HepG2 (cell line): Measurements from ENCODE around the gene CEP162. TPM values are rescaled to one million over a fixed set of nuclear protein-coding genes. Genes with fewer than 3 reads are reported as not detected.
"Not testable (repeated sequence)": the region's sequence is repeated elsewhere in the genome, so short reads cannot be mapped to it uniquely, and the experiment has no call there.

Experiments
- ATAC-seq: fragments of 200-7000 bp; cut with Tn5 transposase; 3 replicates; pipeline ENCODE4 v1.9.1; 2020; ENCODE audit warnings: mild to moderate bottlenecking, moderate library complexity
- BruUV-seq: library from RNA; stranded (reverse); fragments of 400-500 nt; replicated peaks from 2 replicates; lab custom pipeline; 2021; lab: Mats Ljungman, UMichigan
- CTCF ChIA-PET: fragments of 300-600 bp; formaldehyde crosslinking; extraction: SDS; loops from one replicate; lab custom pipeline; 2021; ENCODE audit warnings: low total read pairs, inconsistent platforms, low intra/inter-chr PET ratio; lab: Yijun Ruan, JAX
- POLR2A ChIA-PET: fragments of 350-600 bp; sonication (Branson Sonifier 250); formaldehyde crosslinking; loops from one replicate; lab custom pipeline; 2020; ENCODE audit warnings: antibody characterized with exemption, inconsistent platforms; lab: Yijun Ruan, JAX
- DNase-seq: peaks from one replicate; pipeline ENCODE4 v3.0.0-alpha.2; 2015; ENCODE audit warnings: low spot score
- FAIRE-seq: peaks from 3 replicates; lab custom pipeline; 2011; peaks lifted over from hg19 to GRCh38; lab: Jason Lieb, UNC
- H2AFZ ChIP-seq: one replicate; pipeline ENCODE4 v1.6.1; 2011; ENCODE audit warnings: low read length, inconsistent platforms
- H3K27ac ChIP-seq: fragments of 300-600 bp; 3 replicates; pipeline ENCODE4 v1.8.0; 2011; ENCODE audit warnings: mixed run types, mild to moderate bottlenecking, mixed read lengths, low read length, inconsistent platforms; ENCODE audit not compliant: insufficient read depth; ENCODE audit errors: extremely low read length
- H3K27me3 ChIP-seq, 2 experiments: fragments of 200-600 bp in 1 of 2; 2 replicates in 1 of 2; 3 replicates in 1 of 2; pipeline versions ENCODE4 v1.6.0 to v1.8.0; 2011; ENCODE audit warnings: low read length in 2 of 2, mild to moderate bottlenecking in 2 of 2, moderate library complexity in 2 of 2, inconsistent platforms in 1 of 2; ENCODE audit not compliant: insufficient read depth in 2 of 2, control insufficient read depth in 1 of 2
- H3K36me3 ChIP-seq, 2 experiments: fragments of 200-600 bp in 1 of 2; replicated peaks in 1 of 2; 2 replicates in 1 of 2; 3 replicates in 1 of 2; pipeline versions ENCODE4 v1.5.1 to v1.8.0; 2011; ENCODE audit warnings: low read length in 2 of 2, inconsistent platforms in 1 of 2; ENCODE audit not compliant: insufficient read depth in 2 of 2, control insufficient read depth in 1 of 2
- H3K4me1 ChIP-seq: 2 replicates; pipeline ENCODE4 v1.5.1; 2012; ENCODE audit warnings: low read length, inconsistent platforms; ENCODE audit not compliant: insufficient read depth
- H3K4me2 ChIP-seq: 2 replicates; pipeline ENCODE4 v1.6.0; 2011; ENCODE audit warnings: low read depth, low read length, inconsistent platforms
- H3K4me3 ChIP-seq, 3 experiments: fragments of 200-600 bp in 1 of 3; sonication (generic), shearing (Covaris generic) in 1 of 3; replicated peaks in 1 of 3; 2 replicates each; pipeline ENCODE4 v1.5.1; 2011 to 2016; ENCODE audit warnings: low read length in 3 of 3, inconsistent platforms in 2 of 3, low read depth in 2 of 3, mild to moderate bottlenecking in 2 of 3, control low read depth in 1 of 3, mixed read lengths in 1 of 3; ENCODE audit not compliant: insufficient read depth in 1 of 3
- H3K79me2 ChIP-seq: one replicate; pipeline ENCODE4 v1.6.1; 2011; ENCODE audit warnings: low read length, inconsistent platforms; ENCODE audit not compliant: insufficient read depth
- H3K9ac ChIP-seq: 2 replicates; pipeline ENCODE4 v1.6.0; 2011; ENCODE audit warnings: mild to moderate bottlenecking, low read depth, low read length, inconsistent platforms; ENCODE audit not compliant: insufficient read depth
- H3K9me3 ChIP-seq: 2 replicates; pipeline ENCODE4 v1.5.1; 2012; ENCODE audit warnings: mild to moderate bottlenecking, low read length
- H4K20me1 ChIP-seq: 2 replicates; pipeline ENCODE4 v1.6.0; 2011; ENCODE audit warnings: inconsistent platforms, mild to moderate bottlenecking, low read length, moderate library complexity; ENCODE audit not compliant: insufficient read depth
- KAT7 ChIP-seq: IDR thresholded peaks from 2 replicates; pipeline ENCODE4 v1.6.1; 2018; ENCODE audit warnings: borderline replicate concordance, missing compliant biosample characterization
- KLF11 ChIP-seq: IDR thresholded peaks from 2 replicates; pipeline ENCODE4 v1.6.1; 2016; ENCODE audit warnings: missing compliant biosample characterization
- MATR3 ChIP-seq: sonication (generic); formaldehyde crosslinking; IDR thresholded peaks from 2 replicates; pipeline ENCODE4 v1.4.0; 2020; ENCODE audit warnings: missing genetic modification reagents
- MED13 ChIP-seq: sonication (generic); formaldehyde crosslinking; IDR thresholded peaks from 2 replicates; pipeline ENCODE4 v1.5.0; 2020; ENCODE audit warnings: missing genetic modification reagents
- PPARG ChIP-seq: conservative IDR thresholded peaks from 2 replicates; pipeline ENCODE4 v1.6.1; 2016; ENCODE audit warnings: missing biosample characterization, missing genetic modification reagents
- SRSF4 ChIP-seq: fragments of 200-400 bp; formaldehyde crosslinking; IDR thresholded peaks from one replicate; pipeline ENCODE4 v1.6.1; 2018; ENCODE audit warnings: mild to moderate bottlenecking, low read depth, low read length, moderate library complexity; ENCODE audit not compliant: poor library complexity, severe bottlenecking
- ZFP37 ChIP-seq: sonication (generic); formaldehyde crosslinking; IDR thresholded peaks from 2 replicates; pipeline ENCODE4 v1.4.0; 2020; ENCODE audit warnings: missing genetic modification reagents, borderline replicate concordance
- ZNF567 ChIP-seq: sonication (generic); formaldehyde crosslinking; IDR thresholded peaks from 2 replicates; pipeline ENCODE4 v1.8.1; 2023; ENCODE audit warnings: mild to moderate bottlenecking, missing genetic modification reagents, borderline replicate concordance
- WGBS: methylation state at CpG from one replicate; pipeline ENCODE4 v1.1.6; 2017; ENCODE audit warnings: low lambda C conversion rate; 5-methylcytosine and 5-hydroxymethylcytosine counted together
- in situ Hi-C: cut with HindIII; loops from 2 replicates; pipeline ENCODE4 v1.10.0; 2017; ENCODE audit warnings: low pct_unique_long_range_greater_than_20kb; ENCODE audit not compliant: extremely low pct_ligation_motif_present
- intact Hi-C: fragments of 100-400 bp; cut with micrococcal nuclease; formaldehyde crosslinking; loops from one replicate; pipeline ENCODE4 v1.10.0; 2022; ENCODE audit not compliant: unreplicated experiment
- polyA plus RNA-seq, 8 experiments: library from polyadenylated mRNA; depleted of rRNA in 3 of 8; stranded (reverse) in 7 of 8; unstranded in 1 of 8; fragments of >200 nt; fragmentation: Illumina TruSeq in 4 of 8; extraction: Trizol in 4 of 8; gene quantifications; 2 replicates each; pipeline versions ENCODE4 v1.2.1 to v1.2.3, GENCODE V29; 2011 to 2016; ENCODE audit warnings: low read depth in 4 of 8, missing spikeins in 1 of 8, mixed read lengths in 1 of 8; ENCODE audit not compliant: insufficient read depth in 1 of 8
- total RNA-seq, 5 experiments: library from RNA; depleted of rRNA; stranded (reverse); fragments of >200 nt; fragmentation: Illumina TruSeq; extraction: Trizol; gene quantifications; 2 replicates each; pipeline ENCODE4 v1.2.3, GENCODE V29; 2016; ENCODE audit warnings: low read depth in 1 of 5
- TF ChIP-seq, protein P1 (sequence below): sonication (generic); formaldehyde crosslinking; IDR thresholded peaks from 2 replicates; pipeline ENCODE4 v1.5.0; 2020; ENCODE audit warnings: missing genetic modification reagents
- TF ChIP-seq, protein P2 (sequence below): sonication (generic); formaldehyde crosslinking; IDR thresholded peaks from 2 replicates; pipeline ENCODE4 v1.5.0; 2020; ENCODE audit warnings: mild to moderate bottlenecking, missing genetic modification reagents

CEP162 gene
- total and polyA plus RNA-seq, 2 of the 13 experiments (the other 11 are each of a cell fraction or from before 2014, with no cell fraction given) = 0.50 to 7.9 TPM

DNA sequence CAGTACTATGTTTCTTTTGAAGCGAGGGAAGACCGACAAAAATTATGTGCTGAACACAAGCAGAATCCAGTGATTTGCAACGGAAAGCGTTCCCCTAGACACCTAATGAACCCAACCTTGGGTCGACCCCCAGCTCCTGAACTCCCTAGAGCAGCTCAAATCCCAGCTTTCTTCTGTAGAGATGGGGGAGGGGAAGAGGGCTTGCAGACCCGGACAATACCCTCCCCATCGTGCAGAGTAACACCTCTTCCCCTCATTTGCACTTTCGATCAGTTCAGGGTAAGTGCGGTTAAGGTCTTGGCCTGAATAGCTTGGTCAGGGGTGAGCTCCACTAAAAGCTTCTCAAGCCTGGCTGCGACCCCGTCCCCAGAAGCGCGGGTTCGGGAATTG, 404 bp downstream of the CEP162 start:
- FAIRE-seq (no peak), DNase-seq (no peak), ATAC-seq (no peak; the same call in 2 of the 3 replicates)
- WGBS = 6% methylated on average over 13 of the region's 14 CpGs
- in situ Hi-C loops (loop anchor here (10.0 kb wide), 1 partner anchor 612 kb away; no protein-coding TSS in a partner anchor), intact Hi-C loops (loop anchor here (1.0 kb wide), 1 partner anchor 36 kb away; no protein-coding TSS in a partner anchor)
- peaks cover 17% of the 10 kb centered on the region for H3K4me1 ChIP-seq
- H2AFZ ChIP-seq = peak overlapping the region; percentile 100
- CTCF ChIA-PET = no interaction called here
- no peaks in the 10 kb centered on the region; a peak in 1 of 5 replicates for H3K27me3 ChIP-seq
- no peaks in the 10 kb centered on the region for H3K79me2 ChIP-seq
- H3K9ac ChIP-seq = peak overlapping the region; percentile 82
- no peaks in the 10 kb centered on the region for H3K36me3 ChIP-seq
- no peaks in the 10 kb centered on the region for H4K20me1 ChIP-seq
- TSS peak; percentile 67 for BruUV-seq
- H3K27ac ChIP-seq = peak overlapping the region; percentile 79
- POLR2A ChIA-PET = no interaction called here
- no peaks in the 10 kb centered on the region for H3K9me3 ChIP-seq
- peak overlapping the region; percentile 90 for H3K4me2 ChIP-seq
- H3K4me3 ChIP-seq = peak overlapping the region; percentile 86 to 95 (median 88)
- TF ChIP-seq KAT7 = 0 out of 2 replicates have a peak, but pooled peaks have one; percentile 6
- TF ChIP-seq MATR3 (CRISPR knock-in tag) = no peak

DNA sequence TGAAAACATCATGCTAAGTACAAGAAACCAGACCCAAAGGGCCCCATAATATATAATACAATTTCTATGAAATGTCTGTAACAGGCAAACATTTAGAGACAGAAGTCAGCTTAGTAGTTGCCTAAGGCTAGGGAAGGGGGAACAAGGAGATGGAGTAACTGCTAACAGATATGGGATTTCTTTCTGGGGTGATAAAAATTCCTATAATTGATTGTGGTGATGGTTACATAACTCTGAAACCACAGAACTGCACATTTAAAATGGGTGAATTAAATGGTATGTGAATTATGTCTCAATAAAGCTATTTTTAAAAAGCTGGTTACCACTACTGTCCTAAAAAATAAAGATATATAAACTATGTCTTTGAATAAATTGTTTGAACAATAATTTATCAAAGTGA, 3.2 kb downstream of the CEP162 start:
- DNase-seq (no peak), ATAC-seq (no peak), FAIRE-seq (no peak)
- H3K9ac ChIP-seq = no peak overlapping the region
- no peak for TF ChIP-seq MED13
- no peak for TF ChIP-seq PPARG (CRISPR knock-in tag)
- no peak for TF ChIP-seq KLF11
- TF ChIP-seq, protein P1, sequence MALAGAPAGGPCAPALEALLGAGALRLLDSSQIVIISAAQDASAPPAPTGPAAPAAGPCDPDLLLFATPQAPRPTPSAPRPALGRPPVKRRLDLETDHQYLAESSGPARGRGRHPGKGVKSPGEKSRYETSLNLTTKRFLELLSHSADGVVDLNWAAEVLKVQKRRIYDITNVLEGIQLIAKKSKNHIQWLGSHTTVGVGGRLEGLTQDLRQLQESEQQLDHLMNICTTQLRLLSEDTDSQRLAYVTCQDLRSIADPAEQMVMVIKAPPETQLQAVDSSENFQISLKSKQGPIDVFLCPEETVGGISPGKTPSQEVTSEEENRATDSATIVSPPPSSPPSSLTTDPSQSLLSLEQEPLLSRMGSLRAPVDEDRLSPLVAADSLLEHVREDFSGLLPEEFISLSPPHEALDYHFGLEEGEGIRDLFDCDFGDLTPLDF = no peak
- TF ChIP-seq, protein P2, sequence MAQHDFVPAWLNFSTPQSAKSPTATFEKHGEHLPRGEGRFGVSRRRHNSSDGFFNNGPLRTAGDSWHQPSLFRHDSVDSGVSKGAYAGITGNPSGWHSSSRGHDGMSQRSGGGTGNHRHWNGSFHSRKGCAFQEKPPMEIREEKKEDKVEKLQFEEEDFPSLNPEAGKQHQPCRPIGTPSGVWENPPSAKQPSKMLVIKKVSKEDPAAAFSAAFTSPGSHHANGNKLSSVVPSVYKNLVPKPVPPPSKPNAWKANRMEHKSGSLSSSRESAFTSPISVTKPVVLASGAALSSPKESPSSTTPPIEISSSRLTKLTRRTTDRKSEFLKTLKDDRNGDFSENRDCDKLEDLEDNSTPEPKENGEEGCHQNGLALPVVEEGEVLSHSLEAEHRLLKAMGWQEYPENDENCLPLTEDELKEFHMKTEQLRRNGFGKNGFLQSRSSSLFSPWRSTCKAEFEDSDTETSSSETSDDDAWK (CRISPR knock-in tag) = no peak
- TF ChIP-seq SRSF4 = no peak
- TF ChIP-seq ZFP37 = no peak
- TF ChIP-seq ZNF567 (CRISPR knock-in tag) = no peak
- H3K4me3 ChIP-seq = no peak overlapping the region
- H3K27me3 ChIP-seq = no peaks in the 10 kb centered on the region; a peak in 1 of 5 replicates
- ChIA-PET POLR2A (no interaction called here), CTCF (no interaction called here)
- in situ Hi-C loops = loop anchor here (5.0 to 10.0 kb wide), 2 partner anchors 337 to 609 kb away; no protein-coding TSS in a partner anchor
- H3K27ac ChIP-seq = no peak overlapping the region
- peaks cover 17% of the 10 kb centered on the region for H3K4me1 ChIP-seq
- BruUV-seq = no TSS peak
- no peaks in the 10 kb centered on the region for H4K20me1 ChIP-seq
- no peak overlapping the region for H2AFZ ChIP-seq
- H3K36me3 ChIP-seq = no peaks in the 10 kb centered on the region
- intact Hi-C loops = no loop called here
- H3K79me2 ChIP-seq = no peaks in the 10 kb centered on the region
- H3K4me2 ChIP-seq = no peak overlapping the region
- H3K9me3 ChIP-seq = no peaks in the 10 kb centered on the region

DNA sequence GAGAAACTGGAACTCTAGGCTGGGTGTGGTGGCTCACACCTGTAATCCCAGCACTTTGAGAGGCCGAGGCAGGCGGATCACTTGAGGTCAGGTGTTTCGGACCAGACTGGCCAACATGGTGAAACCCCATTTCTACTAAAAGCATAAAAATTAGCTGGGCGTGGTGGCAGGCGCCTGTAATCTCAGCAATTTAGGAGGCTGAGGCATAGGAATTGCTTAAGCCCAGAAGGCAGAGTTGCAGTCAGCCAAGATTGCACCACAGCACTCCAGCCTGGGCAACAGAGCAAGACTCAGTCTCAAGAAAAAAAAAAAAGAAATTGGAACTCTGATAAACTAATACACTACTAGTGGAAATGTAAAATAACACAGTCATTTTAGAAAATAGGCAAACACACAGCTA, 3.8 kb downstream of the CEP162 start:
- H3K4me1 ChIP-seq = peaks cover 15% of the 10 kb centered on the region
- H2AFZ ChIP-seq, H3K79me2 ChIP-seq, H3K4me3 ChIP-seq, H3K4me2 ChIP-seq, POLR2A ChIA-PET, intact Hi-C loops, FAIRE-seq, H3K27me3 ChIP-seq, H3K9me3 ChIP-seq, ATAC-seq, H3K9ac ChIP-seq, DNase-seq, H4K20me1 ChIP-seq, BruUV-seq, H3K27ac ChIP-seq, H3K36me3 ChIP-seq: not testable (repeated sequence)
- in situ Hi-C loops = loop anchor here (5.0 to 10.0 kb wide), 2 partner anchors 336 to 609 kb away; no protein-coding TSS in a partner anchor
- WGBS = 95% methylated on average over 5 of the region's 5 CpGs
- CTCF ChIA-PET = interaction anchor here (1.3 kb wide), 1 partner anchor 339 kb away, joined by 4 read pairs; no protein-coding TSS in a partner anchor
